SK-N-SH (cell line): ENCODE measurements around the gene DDX39B.

Experiments
- CTCF ChIP-seq: fragments of 200-600 bp; sonication (generic); IDR thresholded peaks from 2 replicates; pipeline ENCODE4 v1.6.1; 2017; ENCODE audit warnings: antibody characterized with exemption, mild to moderate bottlenecking, moderate library complexity
- FOXJ3 ChIP-seq: sonication (generic); formaldehyde crosslinking; IDR thresholded peaks from 2 replicates; pipeline ENCODE4 v1.5.1; 2020; ENCODE audit warnings: mild to moderate bottlenecking, missing genetic modification reagents
- JUND ChIP-seq: IDR thresholded peaks from 2 replicates; pipeline ENCODE4 v1.4.0; 2012
- TAF1 ChIP-seq: IDR thresholded peaks from 2 replicates; pipeline ENCODE4 v1.6.1; 2012; ENCODE audit warnings: low read depth, mild to moderate bottlenecking, low read length, moderate library complexity, borderline replicate concordance
- YY1 ChIP-seq: IDR thresholded peaks from 2 replicates; pipeline ENCODE4 v1.4.0; 2012; ENCODE audit warnings: low read depth, mild to moderate bottlenecking

GRCh38 chr6:31556307-31556706 lies 14.5 kb upstream of the DDX39B start:
- TF ChIP-seq CTCF (no peak), JUND (no peak), FOXJ3 (CRISPR knock-in tag) (no peak), YY1 (no peak), TAF1 (no peak)
